GM12878 (cell line): ENCODE results near the gene ZNF599. TPM values are rescaled to one million over a fixed set of nuclear protein-coding genes. Genes with fewer than 3 reads are reported as not detected.

ENCODE experiments used
- ATAC-seq: fragments of 200-7000 bp; cut with Tn5 transposase; 3 replicates; pipeline ENCODE4 v1.9.1; 2020; ENCODE audit warnings: mild to moderate bottlenecking, moderate library complexity
- BruUV-seq: library from RNA; stranded (reverse); fragments of 400-500 nt; replicated peaks from 2 replicates; lab custom pipeline; 2021; lab: Mats Ljungman, UMichigan
- CTCF ChIA-PET: fragments of 300-600 bp; sonication (Branson Sonifier 250); formaldehyde crosslinking; extraction: SDS; loops from one replicate; lab custom pipeline; 2021; ENCODE audit warnings: inconsistent platforms; lab: Yijun Ruan, JAX
- POLR2A ChIA-PET: fragments of 350-600 bp; formaldehyde crosslinking; extraction: SDS; loops from one replicate; lab custom pipeline; 2021; ENCODE audit warnings: inconsistent platforms; lab: Charles Lee
- RAD21 ChIA-PET: fragments of 300-600 bp; sonication (Branson Sonifier 250); formaldehyde crosslinking; loops from one replicate; lab custom pipeline; 2023; ENCODE audit warnings: antibody characterized with exemption; ENCODE audit not compliant: unreplicated experiment; lab: Charles Lee
- SMC1A ChIA-PET: fragments of 300-600 bp; sonication (Branson Sonifier 250); formaldehyde crosslinking; loops from one replicate; lab custom pipeline; 2023; ENCODE audit not compliant: unreplicated experiment, uncharacterized antibody; lab: Charles Lee
- DNase-seq: peaks from one replicate; pipeline ENCODE4 v3.0.0-alpha.2; 2011; ENCODE audit warnings: low read depth, low spot score
- FAIRE-seq: peaks from 3 replicates; lab custom pipeline; 2011; peaks lifted over from hg19 to GRCh38; lab: Jason Lieb, UNC
- H2AFZ ChIP-seq: 2 replicates; pipeline ENCODE4 v1.6.0; 2011; ENCODE audit warnings: low read depth, low read length, control low read depth; ENCODE audit not compliant: control insufficient read depth
- H3K27ac ChIP-seq: 2 replicates; pipeline ENCODE4 v1.5.1; 2011; ENCODE audit warnings: control low read depth; ENCODE audit not compliant: control insufficient read depth, insufficient read depth
- H3K27me3 ChIP-seq, 2 experiments: replicated peaks in 1 of 2; 2 replicates each; pipeline versions ENCODE4 v1.6.0 to v1.6.1; 2011; ENCODE audit warnings: low read length in 1 of 2; ENCODE audit not compliant: control insufficient read depth in 2 of 2, insufficient read depth in 2 of 2
- H3K36me3 ChIP-seq, 2 experiments: 2 replicates each; pipeline ENCODE4 v1.5.1; 2011; ENCODE audit warnings: low read length in 1 of 2; ENCODE audit not compliant: control insufficient read depth in 2 of 2, insufficient read depth in 2 of 2
- H3K4me1 ChIP-seq: 2 replicates; pipeline ENCODE4 v1.6.1; 2011; ENCODE audit warnings: mild to moderate bottlenecking, low read length, moderate library complexity, mixed read lengths; ENCODE audit not compliant: control insufficient read depth, insufficient read depth
- H3K4me2 ChIP-seq: 2 replicates; pipeline ENCODE4 v1.6.0; 2011; ENCODE audit warnings: control low read depth; ENCODE audit not compliant: control insufficient read depth, insufficient read depth
- H3K4me3 ChIP-seq: fragments of 200-600 bp; sonication (generic); 2 replicates; pipeline ENCODE4 v1.5.1; 2016
- H3K79me2 ChIP-seq: 2 replicates; pipeline ENCODE4 v1.6.0; 2011; ENCODE audit warnings: low read length; ENCODE audit not compliant: control insufficient read depth, insufficient read depth
- H3K9ac ChIP-seq: 2 replicates; pipeline ENCODE4 v1.8.0; 2011; ENCODE audit warnings: low read length, control low read depth, mixed read lengths; ENCODE audit not compliant: control insufficient read depth, insufficient read depth
- H3K9me3 ChIP-seq: replicated peaks from 3 replicates; pipeline ENCODE4 v1.5.1; 2011; ENCODE audit warnings: mild to moderate bottlenecking, low read length; ENCODE audit not compliant: control insufficient read depth, insufficient read depth
- H4K20me1 ChIP-seq: 2 replicates; pipeline ENCODE4 v1.6.0; 2011; ENCODE audit not compliant: control insufficient read depth, insufficient read depth
- ATF7 ChIP-seq: fragments of 450-650 bp; IDR thresholded peaks from 2 replicates; pipeline ENCODE4 v1.6.1; 2016; ENCODE audit warnings: low read depth, mild to moderate bottlenecking
- DPF2 ChIP-seq: fragments of 450-650 bp; IDR thresholded peaks from 2 replicates; pipeline ENCODE4 v1.6.1; 2017; ENCODE audit warnings: mild to moderate bottlenecking
- HSF1 ChIP-seq: fragments of 150-350 bp; IDR thresholded peaks from 2 replicates; pipeline ENCODE4 v1.6.1; 2014; ENCODE audit warnings: mild to moderate bottlenecking, low read depth, low read length
- SREBF1 ChIP-seq: IDR thresholded peaks from 2 replicates; pipeline ENCODE4 v1.6.1; 2012; ENCODE audit warnings: mild to moderate bottlenecking, low read length
- USF2 ChIP-seq: IDR thresholded peaks from 2 replicates; pipeline ENCODE4 v1.6.1; 2011; ENCODE audit warnings: low read depth, low read length, improper control_type of control experiment, borderline replicate concordance
- ZBTB11 ChIP-seq: fragments of 450-650 bp; formaldehyde crosslinking; IDR thresholded peaks from 2 replicates; pipeline ENCODE4 v1.5.0; 2022; ENCODE audit warnings: mild to moderate bottlenecking, missing genetic modification characterization
- WGBS: methylation state at CpG from one replicate; pipeline ENCODE4 v1.1.6; 2016; ENCODE audit warnings: low lambda C conversion rate; ENCODE audit not compliant: insufficient replicate concordance, insufficient coverage; ENCODE audit errors: missing lambda C conversion rate; 5-methylcytosine and 5-hydroxymethylcytosine counted together
- in situ Hi-C: fragments of 300-500 bp; cut with MboI; formaldehyde crosslinking; loops from 9 replicates; pipeline ENCODE4 v1.14.3; 2018; ENCODE audit warnings: mixed read lengths
- intact Hi-C: fragments of 100-400 bp; cut with micrococcal nuclease; formaldehyde crosslinking; loops from one replicate; pipeline ENCODE4 v1.14.2; 2022; ENCODE audit not compliant: unreplicated experiment
- polyA plus RNA-seq, 11 experiments: library from polyadenylated mRNA; depleted of rRNA in 4 of 11; unstranded in 6 of 11; stranded (reverse) in 5 of 11; fragments of >200 nt; fragmentation: Nextera tagmentation in 4 of 11; fragmentation: Illumina TruSeq in 1 of 11; extraction: Ambion mirVana in 4 of 11; extraction: Trizol in 1 of 11; gene quantifications; 1 replicate in 1 of 11; 2 replicates in 10 of 11; pipeline versions ENCODE4 v1.2.1 to v1.2.3, GENCODE V29; 2011 to 2016; ENCODE audit warnings: inconsistent platforms in 2 of 11, missing spikeins in 2 of 11, low read depth in 1 of 11
- total RNA-seq, 4 experiments: library from RNA; depleted of rRNA in 3 of 4; stranded (reverse); fragments of >200 nt in 3 of 4; fragmentation: Illumina TruSeq in 1 of 4; extraction: Trizol in 1 of 4; gene quantifications; 2 replicates each; pipeline versions ENCODE4 v1.2.1 to v1.2.3, GENCODE V29; 2013 to 2021

ZNF599 gene
- total and polyA plus RNA-seq, 10 of the 15 experiments (the other 5 are each of a cell fraction or from before 2014, with no cell fraction given), result 0.27 to 4.8 (median 1.9) TPM

- 41% methylated on average over 5 of the region's 5 CpGs for WGBS
- Histone ChIP-seq H3K4me3 (no peak overlapping the region), H3K9ac (no peak overlapping the region), H3K79me2 (no peaks in the 10 kb centered on the region), H2AFZ (no peak overlapping the region), H4K20me1 (no peaks in the 10 kb centered on the region), H3K9me3 (no peaks in the 10 kb centered on the region), H3K4me2 (no peak overlapping the region), H3K27ac (no peak overlapping the region), H3K36me3 (no peaks in the 10 kb centered on the region), H3K4me1 (no peaks in the 10 kb centered on the region), H3K27me3 (no peaks in the 10 kb centered on the region)
- POLR2A ChIA-PET, result no interaction called here
- FAIRE-seq, result no peak
- intact Hi-C loops, result no loop called here
- RAD21 ChIA-PET, result no interaction called here
- SMC1A ChIA-PET, result no interaction called here
- no TSS peak for BruUV-seq
- in situ Hi-C loops, result no loop called here
- CTCF ChIA-PET, result no interaction called here
- ATAC-seq, result no peak
- TF ChIP-seq ATF7 (no peak), SREBF1 (no peak), ZBTB11 (CRISPR knock-in tag) (no peak), HSF1 (no peak), USF2 (no peak), DPF2 (no peak)
- no peak for DNase-seq
Measured at GRCh38 chr19:34786236-34786635, 13.2 kb upstream of the ZNF599 start.
